HUES64 (cell line): ENCODE measurements around the gene CLDN3.
"Not testable (repeated sequence)": the region's sequence is repeated elsewhere in the genome, so short reads cannot be mapped to it uniquely, and the experiment has no call there.

Experiments used
- H3K27ac ChIP-seq: 2 replicates; pipeline ENCODE4 v1.7.0; 2013; ENCODE audit warnings: low read depth, low read length, inconsistent platforms
- H3K27me3 ChIP-seq: 2 replicates; pipeline ENCODE4 v1.6.1; 2013; ENCODE audit warnings: mild to moderate bottlenecking, low read length; ENCODE audit not compliant: insufficient read depth
- H3K36me3 ChIP-seq: 2 replicates; pipeline ENCODE4 v1.6.1; 2013; ENCODE audit warnings: mild to moderate bottlenecking, low read length; ENCODE audit not compliant: insufficient read depth
- H3K4me1 ChIP-seq: 2 replicates; pipeline ENCODE4 v1.6.1; 2013; ENCODE audit warnings: mild to moderate bottlenecking, low read length, moderate library complexity; ENCODE audit not compliant: insufficient read depth
- H3K4me3 ChIP-seq: 2 replicates; pipeline ENCODE4 v1.5.1; 2013; ENCODE audit warnings: mild to moderate bottlenecking, low read length, moderate library complexity
- H3K9ac ChIP-seq: 2 replicates; pipeline ENCODE4 v1.6.1; 2013; ENCODE audit warnings: mild to moderate bottlenecking, low read depth, low read length
- H3K9me3 ChIP-seq: 2 replicates; pipeline ENCODE4 v1.6.1; 2013; ENCODE audit warnings: low read depth, low read length; ENCODE audit not compliant: insufficient read depth
- WGBS: fragments of 150-250, 120-280 bp; methylation state at CpG from one replicate; pipeline ENCODE4 v1.1.7; 2013; ENCODE audit warnings: missing lambda C conversion rate; 5-methylcytosine and 5-hydroxymethylcytosine counted together

The CLDN3 gene

DNA sequence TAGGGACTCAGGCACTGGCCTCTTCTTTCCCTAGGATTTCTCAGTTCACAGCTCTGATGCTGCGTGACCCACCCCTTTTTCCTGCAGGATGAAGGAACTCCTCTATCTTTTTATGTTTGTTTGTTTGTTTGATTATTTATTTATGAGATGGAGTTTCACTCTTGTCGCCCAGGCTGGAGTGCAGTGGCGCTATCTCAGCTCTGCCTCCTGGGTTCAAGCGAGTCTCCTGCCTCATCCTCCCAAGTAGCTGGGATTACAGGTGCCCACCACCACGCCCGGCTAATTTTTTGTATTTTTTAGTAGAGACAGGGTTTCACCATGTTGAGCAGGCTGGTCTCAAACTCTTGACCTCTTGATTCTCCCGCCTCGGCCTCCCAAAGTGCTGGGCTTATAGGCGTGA is 49.6 kb downstream of the CLDN3 start:
- H3K4me3 ChIP-seq, H3K9ac ChIP-seq, H3K36me3 ChIP-seq, H3K9me3 ChIP-seq, H3K27ac ChIP-seq, H3K4me1 ChIP-seq: not testable (repeated sequence)
- H3K27me3 ChIP-seq = peaks cover 24% of the 10 kb centered on the region
- WGBS = 96% methylated on average over 9 of the region's 9 CpGs

DNA sequence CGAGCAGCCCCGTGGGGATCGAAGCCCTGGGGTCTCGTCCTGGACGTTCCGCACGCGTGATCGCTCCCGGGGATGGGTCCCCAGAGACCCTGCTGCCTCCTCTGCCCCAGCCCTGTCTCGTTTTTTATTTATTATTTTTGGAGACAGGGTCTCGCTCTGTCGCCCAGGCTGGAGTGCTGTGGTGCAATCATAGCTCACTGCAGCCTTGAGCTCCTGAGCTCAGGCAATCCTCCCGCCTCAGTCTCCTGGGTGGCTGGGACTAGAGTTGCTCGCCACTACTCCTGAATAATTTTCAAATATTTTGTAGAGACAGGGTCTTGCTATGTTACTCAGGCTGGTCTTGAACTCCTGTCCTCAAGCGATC is 50.3 kb downstream of the CLDN3 start:
- peak overlapping the region; percentile 88 for H3K4me3 ChIP-seq
- no peaks in the 10 kb centered on the region for H3K36me3 ChIP-seq
- peaks cover 24% of the 10 kb centered on the region for H3K27me3 ChIP-seq
- H3K9ac ChIP-seq = no peak overlapping the region
- H3K9me3 ChIP-seq = no peaks in the 10 kb centered on the region
- no peaks in the 10 kb centered on the region for H3K4me1 ChIP-seq
- no peak overlapping the region for H3K27ac ChIP-seq
- WGBS = 12% methylated on average over 16 of the region's 16 CpGs
